GM15510 (cell line): ENCODE results near the gene KLK8.

ENCODE experiments used
- POLR2A ChIP-seq: IDR thresholded peaks from 3 replicates; pipeline ENCODE4 v1.6.1; 2011; ENCODE audit warnings: borderline replicate concordance; ENCODE audit not compliant: insufficient read length; ENCODE audit errors: extremely low read depth

Gene KLK8

DNA sequence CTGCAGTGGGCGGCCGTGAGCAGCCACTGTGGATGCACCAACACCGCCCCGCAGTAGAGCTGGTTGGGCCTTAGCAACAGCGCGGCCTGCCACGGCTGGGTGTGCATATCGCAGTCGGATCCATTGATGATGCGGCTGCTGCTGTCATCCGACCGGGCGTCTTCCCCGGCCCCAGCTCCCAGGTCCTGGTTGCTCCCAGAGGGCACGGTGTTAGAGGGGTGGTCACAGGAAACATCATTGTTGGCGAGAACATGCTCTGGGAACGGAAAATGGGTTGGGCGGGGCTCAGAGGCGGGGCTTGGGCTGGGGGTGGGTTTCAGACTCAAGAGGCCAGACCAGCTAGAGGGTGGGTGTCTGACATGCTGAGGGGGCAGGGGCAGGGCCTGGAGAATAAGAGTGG, 51.5 kb downstream of the KLK8 start:
- TF ChIP-seq POLR2A: no peak

GRCh38 chr19:50947123-50947522, 54.3 kb downstream of the KLK8 start:
- TF ChIP-seq POLR2A: no peak
